WERI-Rb-1 (cell line): ENCODE data around the gene ZMYND8.
"Not testable (repeated sequence)": the region's sequence is repeated elsewhere in the genome, so short reads cannot be mapped to it uniquely, and the experiment has no call there.

Experiments used
- DNase-seq: peaks from one replicate; pipeline ENCODE4 v3.0.0-alpha.2; 2020
- H3K27ac ChIP-seq: fragments of 250-450 bp; sonication (Bioruptor Pico); 2 replicates; pipeline ENCODE4 v1.5.1; 2020; ENCODE audit warnings: mild to moderate bottlenecking, moderate library complexity
- H3K27me3 ChIP-seq: fragments of 250-450 bp; sonication (Bioruptor Pico); 2 replicates; pipeline ENCODE4 v1.5.1; 2021; ENCODE audit warnings: mild to moderate bottlenecking, low read depth, moderate library complexity; ENCODE audit not compliant: insufficient read depth, severe bottlenecking
- H3K36me3 ChIP-seq: fragments of 250-450 bp; sonication (Bioruptor Pico); 2 replicates; pipeline ENCODE4 v1.5.1; 2020; ENCODE audit warnings: mild to moderate bottlenecking, moderate library complexity
- H3K4me3 ChIP-seq: 2 replicates; pipeline ENCODE4 v1.5.1; 2011; ENCODE audit warnings: low read depth, mild to moderate bottlenecking, control low read depth, low read length
- H3K9me3 ChIP-seq: fragments of 250-450 bp; sonication (Bioruptor Pico); 2 replicates; pipeline ENCODE4 v1.5.1; 2021; ENCODE audit warnings: mild to moderate bottlenecking, moderate library complexity; ENCODE audit not compliant: severe bottlenecking
- TF ChIP-seq, protein P1 (sequence below): IDR thresholded peaks from 2 replicates; pipeline ENCODE4 v1.5.1; 2011; ENCODE audit warnings: low read depth, mild to moderate bottlenecking, control low read depth, inconsistent platforms, low read length

The ZMYND8 gene

DNA sequence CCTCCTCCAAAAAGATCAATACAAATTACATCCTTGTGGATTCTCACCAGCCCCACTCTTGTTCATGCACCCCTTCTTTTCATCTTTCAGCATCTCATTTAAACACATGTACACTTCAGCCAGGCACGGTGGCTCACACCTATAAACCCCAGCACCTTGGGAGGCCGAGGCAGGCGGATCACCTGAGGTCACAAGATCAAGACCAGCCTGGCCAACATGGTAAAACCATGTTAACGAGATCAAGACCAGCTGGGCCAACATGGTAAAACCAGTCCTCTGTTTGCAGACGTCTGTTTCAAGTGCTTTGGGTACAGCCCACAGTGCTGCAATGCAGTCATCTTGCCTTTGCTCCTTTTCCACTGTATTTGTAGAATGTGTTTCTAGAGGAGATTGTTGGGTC lies 45.3 kb downstream of the ZMYND8 start:
- Histone ChIP-seq H3K27ac (no peak overlapping the region), H3K4me3 (no peak overlapping the region), H3K36me3 (peaks cover 35% of the 10 kb centered on the region), H3K9me3 (no peaks in the 10 kb centered on the region), H3K27me3 (no peaks in the 10 kb centered on the region)
- TF ChIP-seq, protein P1, sequence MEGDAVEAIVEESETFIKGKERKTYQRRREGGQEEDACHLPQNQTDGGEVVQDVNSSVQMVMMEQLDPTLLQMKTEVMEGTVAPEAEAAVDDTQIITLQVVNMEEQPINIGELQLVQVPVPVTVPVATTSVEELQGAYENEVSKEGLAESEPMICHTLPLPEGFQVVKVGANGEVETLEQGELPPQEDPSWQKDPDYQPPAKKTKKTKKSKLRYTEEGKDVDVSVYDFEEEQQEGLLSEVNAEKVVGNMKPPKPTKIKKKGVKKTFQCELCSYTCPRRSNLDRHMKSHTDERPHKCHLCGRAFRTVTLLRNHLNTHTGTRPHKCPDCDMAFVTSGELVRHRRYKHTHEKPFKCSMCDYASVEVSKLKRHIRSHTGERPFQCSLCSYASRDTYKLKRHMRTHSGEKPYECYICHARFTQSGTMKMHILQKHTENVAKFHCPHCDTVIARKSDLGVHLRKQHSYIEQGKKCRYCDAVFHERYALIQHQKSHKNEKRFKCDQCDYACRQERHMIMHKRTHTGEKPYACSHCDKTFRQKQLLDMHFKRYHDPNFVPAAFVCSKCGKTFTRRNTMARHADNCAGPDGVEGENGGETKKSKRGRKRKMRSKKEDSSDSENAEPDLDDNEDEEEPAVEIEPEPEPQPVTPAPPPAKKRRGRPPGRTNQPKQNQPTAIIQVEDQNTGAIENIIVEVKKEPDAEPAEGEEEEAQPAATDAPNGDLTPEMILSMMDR: no peak
- no peak for DNase-seq

DNA sequence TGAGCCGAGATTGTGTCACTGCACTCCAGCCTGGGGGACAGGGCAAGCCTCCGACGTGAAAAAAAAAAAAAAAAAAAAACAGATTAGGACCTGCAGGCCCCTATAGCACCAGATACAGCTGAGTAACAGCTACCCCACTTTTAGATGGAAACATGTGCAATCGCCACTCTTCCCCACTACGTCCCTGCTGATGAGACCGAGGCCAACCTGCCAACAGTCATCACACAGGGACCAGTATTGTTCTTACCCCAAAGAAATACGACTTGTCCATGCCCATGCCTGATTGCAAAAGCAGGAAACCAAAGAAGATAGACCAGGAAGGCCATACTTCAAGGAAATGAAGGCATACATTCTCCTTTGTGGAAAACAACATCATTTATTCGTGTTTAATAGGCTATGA lies 45.8 kb downstream of the ZMYND8 start:
- DNase-seq: no peak
- no peak overlapping the region for H3K27ac ChIP-seq
- H3K9me3 ChIP-seq: no peaks in the 10 kb centered on the region
- H3K27me3 ChIP-seq: no peaks in the 10 kb centered on the region
- peaks cover 40% of the 10 kb centered on the region for H3K36me3 ChIP-seq
- H3K4me3 ChIP-seq: no peak overlapping the region
- TF ChIP-seq, protein P1: no peak

DNA sequence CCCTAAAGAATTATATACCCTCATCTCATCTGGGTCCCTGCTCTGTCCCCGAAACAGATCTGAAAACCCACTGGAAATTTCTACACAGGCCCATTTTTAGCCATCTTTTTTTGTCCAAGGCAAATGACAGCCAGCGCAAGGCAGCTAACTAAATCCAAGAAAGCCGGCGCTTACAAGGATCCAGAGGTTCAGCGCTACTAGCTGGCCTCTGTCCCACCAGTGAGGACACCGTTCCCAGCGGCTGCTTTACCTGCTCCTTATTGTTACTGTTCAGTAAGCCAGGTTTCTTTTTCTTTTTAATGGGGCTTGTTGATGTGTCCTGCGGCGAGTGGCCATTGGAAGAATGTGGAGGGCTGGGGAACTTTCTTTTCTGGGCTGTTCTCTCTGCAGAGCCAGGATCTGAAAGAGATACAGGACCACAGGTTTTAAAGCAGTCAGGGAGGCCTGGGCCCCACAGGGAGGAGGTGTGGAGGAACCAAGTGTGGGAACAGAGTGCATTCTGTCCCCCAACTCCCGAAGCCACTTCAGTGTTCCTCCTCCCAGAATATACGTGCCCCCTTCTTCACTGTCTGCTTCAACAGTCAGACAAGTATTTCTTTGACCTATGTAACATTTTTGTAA lies 46.6 kb downstream of the ZMYND8 start:
- TF ChIP-seq, protein P1: no peak
- Histone ChIP-seq H3K27me3 (no peaks in the 10 kb centered on the region), H3K27ac (no peak overlapping the region), H3K9me3 (no peaks in the 10 kb centered on the region), H3K4me3 (no peak overlapping the region), H3K36me3 (peaks cover 41% of the 10 kb centered on the region)
- no peak for DNase-seq

DNA sequence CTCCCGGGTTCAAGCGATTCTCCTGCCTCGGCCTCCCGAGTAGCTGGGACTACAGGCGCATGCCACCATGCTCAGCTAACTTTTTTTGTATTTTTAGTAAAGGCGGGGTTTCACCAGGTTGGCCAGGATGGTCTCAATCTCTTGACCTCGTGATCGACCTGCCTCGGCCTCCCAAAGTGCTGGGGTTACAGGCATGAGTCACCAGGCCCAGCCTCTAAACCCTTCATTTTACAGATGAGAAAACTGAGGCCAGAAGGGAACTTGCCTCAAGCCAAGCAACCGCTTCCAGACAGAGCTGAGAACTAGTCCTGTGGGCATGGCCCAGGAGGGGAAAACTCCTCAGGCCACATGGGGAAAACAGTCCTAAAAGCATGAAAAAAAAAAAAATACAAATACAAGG lies 47.1 kb downstream of the ZMYND8 start:
- Histone ChIP-seq H3K27ac (no peak overlapping the region), H3K4me3 (no peak overlapping the region), H3K27me3 (no peaks in the 10 kb centered on the region), H3K9me3 (no peaks in the 10 kb centered on the region), H3K36me3 (peaks cover 41% of the 10 kb centered on the region)
- TF ChIP-seq, protein P1: no peak
- no peak for DNase-seq

- not testable (repeated sequence) for H3K27ac ChIP-seq, H3K9me3 ChIP-seq, H3K27me3 ChIP-seq, DNase-seq, H3K4me3 ChIP-seq
- H3K36me3 ChIP-seq: peaks cover 46% of the 10 kb centered on the region
Measured at GRCh38 chr20:47307569-47307968, 48.9 kb downstream of the ZMYND8 start.

GRCh38 chr20:47306755-47307370 lies 49.6 kb downstream of the ZMYND8 start:
- H3K27ac ChIP-seq: no peak overlapping the region
- H3K4me3 ChIP-seq: no peak overlapping the region
- no peaks in the 10 kb centered on the region for H3K27me3 ChIP-seq
- no peak for DNase-seq
- H3K9me3 ChIP-seq: no peaks in the 10 kb centered on the region
- TF ChIP-seq, protein P1: no peak
- peaks cover 53% of the 10 kb centered on the region for H3K36me3 ChIP-seq
